Activated T-cell treated with anti-CD3 and anti-CD28 coated beads, Interleukin-2, amount 50 U/mL, for 72 hours (primary cell): Measurements from ENCODE around the gene STOML2. TPM values are rescaled to one million over a fixed set of nuclear protein-coding genes. Genes with fewer than 3 reads are reported as not detected.
A peak's percentile ranks its signal among the peaks of the same experiment; 100 is the strongest.

Source experiments
- ATAC-seq, 2 donors: fragments of 150-1000 bp; cut with Tn5 transposase; replicated peaks in 1 of 2; 2 replicates each; pipeline ENCODE4 v1.10.0; 2021; ENCODE audit warnings: moderate library complexity in 2 of 2, mild to moderate bottlenecking in 1 of 2
- DNase-seq, 2 donors: peaks; one replicate each; pipeline ENCODE4 v3.0.0; 2021 to 2022; ENCODE audit warnings: mixed read lengths in 1 of 2
- H3K27ac Mint-ChIP-seq: one replicate; pipeline ENCODE4 v1.8.0; 2022; ENCODE audit warnings: mild to moderate bottlenecking, moderate library complexity, mixed read lengths
- H3K27me3 Mint-ChIP-seq: one replicate; pipeline ENCODE4 v1.8.0; 2022; ENCODE audit warnings: low read depth, mixed read lengths
- H3K36me3 Mint-ChIP-seq, 2 donors: one replicate each; pipeline ENCODE4 v1.8.0; 2022; ENCODE audit warnings: mixed read lengths in 2 of 2, mild to moderate bottlenecking in 1 of 2; ENCODE audit not compliant: insufficient read depth in 2 of 2
- H3K4me1 Mint-ChIP-seq: one replicate; pipeline ENCODE4 v1.8.0; 2022; ENCODE audit warnings: low read depth, mixed read lengths
- H3K4me3 Mint-ChIP-seq, 2 donors: one replicate each; pipeline ENCODE4 v1.8.0; 2022; ENCODE audit warnings: mild to moderate bottlenecking in 2 of 2, mixed read lengths in 2 of 2, moderate library complexity in 2 of 2
- H3K9me3 Mint-ChIP-seq, 2 donors: one replicate each; pipeline ENCODE4 v1.8.0; 2022; ENCODE audit warnings: mixed read lengths in 2 of 2
- total RNA-seq, 2 donors: library from RNA; stranded (reverse); gene quantifications; one replicate each; pipeline ENCODE4 v1.2.3, GENCODE V29; 2022

The STOML2 gene
- total RNA-seq, 2 donors from 2014 or later: 151 to 169 TPM

DNA sequence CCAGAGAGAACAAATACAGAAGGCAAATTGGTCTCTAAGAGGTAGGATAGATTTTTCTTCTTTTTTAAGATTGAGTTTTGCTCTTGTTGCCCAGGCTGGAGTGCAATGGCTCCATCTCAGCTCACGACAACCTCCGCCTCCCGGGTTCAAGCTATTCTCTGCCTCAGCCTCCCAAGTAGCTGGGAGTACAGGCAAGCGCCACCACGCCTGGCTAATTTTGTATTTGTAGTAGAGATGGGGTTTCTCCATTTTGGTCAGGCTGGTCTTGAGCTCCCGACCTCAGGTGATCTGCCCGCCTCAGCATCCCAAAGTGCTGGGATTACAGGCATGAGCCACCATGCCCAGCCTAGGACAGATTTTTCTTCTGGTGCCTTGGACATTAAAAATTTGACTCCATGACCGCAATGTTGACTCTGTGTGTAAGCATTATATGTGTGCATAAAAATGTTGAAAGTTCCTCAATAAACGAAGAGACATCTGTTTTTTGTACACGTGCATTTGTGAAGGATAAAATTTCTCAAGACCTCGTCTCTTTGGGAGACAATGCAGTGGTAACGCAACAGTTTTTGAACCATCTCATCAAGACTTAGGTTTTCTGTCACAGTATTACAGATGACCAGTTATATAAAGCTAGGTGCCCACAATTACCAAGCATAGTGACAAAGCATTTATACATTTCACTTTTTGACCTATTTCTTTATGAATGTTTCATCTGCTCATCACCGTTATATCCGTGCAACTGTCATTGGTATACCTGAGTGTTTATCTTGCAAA, 47.9 kb downstream of the STOML2 start:
- Mint-ChIP-seq H3K4me1 (peaks cover 5% of the 10 kb centered on the region), H3K9me3 (no peaks in the 10 kb centered on the region), H3K36me3 (peaks cover 22 to 42% of the 10 kb centered on the region in 2 donors), H3K4me3 (no peak overlapping the region), H3K27me3 (no peaks in the 10 kb centered on the region), H3K27ac (peak overlapping the region; percentile 29)
- ATAC-seq (no peak), DNase-seq (no peak)

DNA sequence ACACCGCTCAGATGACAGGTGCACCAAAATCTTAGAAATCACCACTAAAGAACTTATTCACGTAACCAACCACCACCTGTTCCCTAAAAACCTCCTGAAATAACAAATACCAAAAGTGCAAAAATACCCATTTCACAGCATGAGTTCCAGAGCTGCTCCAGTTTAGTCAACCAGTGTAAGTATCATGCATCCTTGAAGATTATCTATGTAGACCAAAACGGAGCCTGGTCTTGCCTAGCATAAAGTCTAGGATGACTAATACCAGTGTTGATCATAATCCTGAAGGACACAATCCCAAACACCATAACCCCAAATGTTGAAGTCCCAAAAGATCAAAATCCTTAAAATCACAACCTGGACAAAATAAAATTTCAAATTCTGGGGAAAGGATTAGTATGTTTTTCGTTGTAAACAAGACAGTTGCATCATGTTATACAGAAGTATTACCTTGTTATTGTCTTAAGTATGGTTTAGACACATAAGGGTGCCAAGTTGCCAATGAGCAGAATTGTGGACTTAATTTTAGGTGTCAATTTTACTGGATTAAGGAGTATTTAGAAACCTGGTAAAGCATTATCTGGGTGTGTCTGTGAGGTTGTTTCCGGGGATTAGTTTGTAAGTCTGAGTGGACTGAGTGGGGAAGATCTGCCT, 48.6 kb downstream of the STOML2 start:
- peaks cover 19 to 35% of the 10 kb centered on the region in 2 donors for H3K36me3 Mint-ChIP-seq

DNA sequence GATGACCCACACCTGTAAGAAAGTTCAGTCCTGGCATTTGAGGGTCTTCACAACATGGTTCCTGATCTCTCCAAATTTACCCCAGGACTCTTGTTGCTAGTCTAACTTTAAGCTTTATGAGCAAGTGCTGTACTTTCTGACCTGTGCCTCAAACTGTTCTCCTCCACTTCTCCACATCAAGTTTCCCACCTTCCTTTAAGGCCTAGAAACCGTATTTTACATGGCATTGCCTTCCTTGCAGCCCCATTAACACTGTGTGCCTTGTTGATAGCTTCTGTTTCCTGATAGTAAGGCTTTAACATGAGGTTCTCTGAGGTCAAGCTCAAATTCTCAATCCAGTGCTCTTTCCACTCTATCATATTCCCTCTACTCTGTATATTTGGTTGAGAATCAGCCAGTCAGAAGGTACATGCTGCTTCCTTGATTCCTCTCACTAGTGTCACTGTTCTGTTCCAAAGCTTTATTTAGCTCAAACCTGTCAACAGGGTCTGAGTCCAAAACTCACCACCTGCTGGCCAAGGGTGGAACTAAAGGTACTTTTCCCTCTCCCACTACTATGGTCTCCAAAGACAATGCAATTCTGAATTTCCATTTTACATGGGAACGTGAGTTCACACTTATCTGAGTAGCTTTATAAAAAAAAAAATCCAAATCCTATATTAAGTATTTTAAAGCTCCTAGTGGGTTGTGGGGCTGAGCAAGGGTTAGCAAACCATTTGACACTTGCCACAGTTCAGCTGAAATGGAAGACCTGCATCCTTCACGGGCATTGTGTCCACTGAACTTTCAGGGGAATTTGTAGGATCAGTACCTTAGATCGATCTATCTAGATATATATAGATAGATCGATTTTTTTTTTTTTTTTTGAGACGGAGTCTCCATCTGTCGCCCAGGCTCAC, 51.6 kb downstream of the STOML2 start:
- peak overlapping the region; percentile 88 for H3K27ac Mint-ChIP-seq
- no peaks in the 10 kb centered on the region for H3K27me3 Mint-ChIP-seq
- H3K9me3 Mint-ChIP-seq: no peaks in the 10 kb centered on the region
- ATAC-seq (peak; percentile 60 to 61), DNase-seq (peak; percentile 51 to 61)
- H3K36me3 Mint-ChIP-seq: peaks cover 3 to 14% of the 10 kb centered on the region in 2 donors
- no peak overlapping the region for H3K4me3 Mint-ChIP-seq
- peaks cover 5% of the 10 kb centered on the region for H3K4me1 Mint-ChIP-seq

More for the DNA sequence above, 48.6 kb downstream of the STOML2 start:
- peaks cover 5% of the 10 kb centered on the region for H3K4me1 Mint-ChIP-seq
- H3K27me3 Mint-ChIP-seq: no peaks in the 10 kb centered on the region
- no peak overlapping the region for H3K4me3 Mint-ChIP-seq
- H3K27ac Mint-ChIP-seq: peak overlapping the region; percentile 29
- ATAC-seq: no peak
- no peaks in the 10 kb centered on the region for H3K9me3 Mint-ChIP-seq
- DNase-seq: no peak

Other genes with a start within 250 kb of the STOML2 start
- 1 to 10 TPM in 1 of 2 donors, under 1 TPM in 1; 1.00 to 1.1 TPM for gene PHF24, start 144.8 kb downstream of the STOML2 start, total RNA-seq
- gene DNAJB5, start 113.4 kb downstream of the STOML2 start, total RNA-seq: 10 to 100 TPM in 1 of 2 donors, 1 to 10 TPM in 1; 9.9 to 10.6 TPM
- 100 to 1,000 TPM; 190 to 199 TPM for gene VCP, start 30.5 kb downstream of the STOML2 start, total RNA-seq
- gene FANCG, start 23.2 kb downstream of the STOML2 start, total RNA-seq: 100 to 1,000 TPM in 1 of 2 donors, 10 to 100 TPM in 1; 94.8 to 116 TPM
- 10 to 100 TPM; 25.6 to 27.9 TPM for gene PIGO, start 6.5 kb downstream of the STOML2 start, total RNA-seq
- 10 to 100 TPM in 1 of 2 donors, 1 to 10 TPM in 1; 8.3 to 11.3 TPM for gene ATOSB, start 12.7 kb upstream of the STOML2 start, total RNA-seq
- 1 to 10 TPM in 1 of 2 donors, under 1 TPM in 1; 0.91 to 1.2 TPM for gene UNC13B, start 58.9 kb upstream of the STOML2 start, total RNA-seq